ENCODE data around the gene RIOK1. TPM values are rescaled to one million over a fixed set of nuclear protein-coding genes. Genes with fewer than 3 reads are reported as not detected.

Gene RIOK1
- polyA plus RNA-seq, 1 experiment = 12.7 TPM

DNA sequence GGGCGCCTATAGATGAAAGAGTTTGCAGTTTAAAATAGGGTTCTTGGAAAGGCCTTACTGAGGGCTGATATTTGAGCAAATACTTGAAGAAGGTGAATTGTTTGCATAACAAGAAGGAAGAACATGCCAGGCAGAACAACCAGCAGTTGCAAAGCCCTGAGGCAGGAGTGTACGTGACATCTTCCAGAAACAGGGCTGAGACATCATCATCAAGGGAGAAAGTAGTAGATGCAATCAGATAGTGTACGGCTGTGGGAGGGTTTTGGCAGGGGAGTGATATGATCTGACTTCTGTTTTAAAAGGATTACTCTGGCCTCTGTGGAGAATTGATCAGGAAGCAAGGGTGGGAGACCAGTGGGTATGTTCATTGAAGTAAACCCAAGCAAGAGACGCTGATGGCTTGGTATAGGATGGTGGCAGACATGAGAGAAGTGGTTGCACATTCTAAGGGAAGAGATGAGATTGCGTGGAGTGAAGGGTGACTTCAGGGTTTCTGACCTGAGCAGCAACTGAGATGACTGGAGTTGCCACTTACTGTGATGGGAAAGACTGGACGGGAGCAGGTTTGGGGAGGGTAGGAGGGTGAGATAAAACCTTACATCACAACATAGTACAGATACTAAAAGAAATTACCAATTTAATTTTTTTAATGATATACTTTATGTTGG lies 28.8 kb downstream of the RIOK1 start:
- no peaks in the 10 kb centered on the region for H3K27me3 ChIP-seq (ENCODE audit: control insufficient read depth, insufficient read depth, low read length)
- no peak for DNase-seq (ENCODE audit: low read depth, low spot score)
- H3K4me3 ChIP-seq (ENCODE audit: low read depth, low read length) = no peak overlapping the region
- no peak overlapping the region for H3K27ac ChIP-seq (ENCODE audit: low read depth, low read length)
- TF ChIP-seq, protein P1, sequence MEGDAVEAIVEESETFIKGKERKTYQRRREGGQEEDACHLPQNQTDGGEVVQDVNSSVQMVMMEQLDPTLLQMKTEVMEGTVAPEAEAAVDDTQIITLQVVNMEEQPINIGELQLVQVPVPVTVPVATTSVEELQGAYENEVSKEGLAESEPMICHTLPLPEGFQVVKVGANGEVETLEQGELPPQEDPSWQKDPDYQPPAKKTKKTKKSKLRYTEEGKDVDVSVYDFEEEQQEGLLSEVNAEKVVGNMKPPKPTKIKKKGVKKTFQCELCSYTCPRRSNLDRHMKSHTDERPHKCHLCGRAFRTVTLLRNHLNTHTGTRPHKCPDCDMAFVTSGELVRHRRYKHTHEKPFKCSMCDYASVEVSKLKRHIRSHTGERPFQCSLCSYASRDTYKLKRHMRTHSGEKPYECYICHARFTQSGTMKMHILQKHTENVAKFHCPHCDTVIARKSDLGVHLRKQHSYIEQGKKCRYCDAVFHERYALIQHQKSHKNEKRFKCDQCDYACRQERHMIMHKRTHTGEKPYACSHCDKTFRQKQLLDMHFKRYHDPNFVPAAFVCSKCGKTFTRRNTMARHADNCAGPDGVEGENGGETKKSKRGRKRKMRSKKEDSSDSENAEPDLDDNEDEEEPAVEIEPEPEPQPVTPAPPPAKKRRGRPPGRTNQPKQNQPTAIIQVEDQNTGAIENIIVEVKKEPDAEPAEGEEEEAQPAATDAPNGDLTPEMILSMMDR (IDR thresholded peaks at IDR 0.05; ENCODE audit: low read depth, low read length) = no peak
- ChIA-PET POLR2A (no interaction called here), CTCF (interaction anchor here (1.0 kb wide), 1 partner anchor 196 kb away, joined by 3 read pairs; no protein-coding TSS in a partner anchor)
- H3K9me3 ChIP-seq (ENCODE audit: control insufficient read depth, insufficient read depth, low read length) = no peaks in the 10 kb centered on the region

DNA sequence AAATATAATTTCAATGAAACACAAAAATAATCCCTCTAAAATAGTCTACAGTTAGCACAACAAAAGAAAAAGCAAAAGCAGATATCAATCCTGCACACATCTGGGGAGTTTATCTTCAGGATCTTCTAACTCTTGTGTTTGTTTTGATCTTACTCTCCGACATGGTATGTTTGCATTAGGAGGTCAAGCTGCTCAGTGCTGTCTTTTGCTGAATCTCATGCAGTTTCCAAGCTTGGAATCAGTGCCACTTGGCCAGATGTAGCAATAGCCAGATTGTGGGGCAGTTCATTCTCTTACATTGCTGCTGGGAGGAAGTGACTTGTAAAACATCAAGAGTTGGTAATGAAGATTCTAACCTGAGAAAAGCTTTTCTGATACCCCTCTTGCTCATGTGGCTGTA lies 29.5 kb downstream of the RIOK1 start:
- ChIA-PET CTCF (interaction anchor here (1.0 kb wide), 1 partner anchor 195 kb away, joined by 3 read pairs; no protein-coding TSS in a partner anchor), POLR2A (interaction anchor here (0.6 kb wide), 1 partner anchor 107 kb away, joined by 6 read pairs; no protein-coding TSS in a partner anchor)
- Histone ChIP-seq H3K27me3 (ENCODE audit: control insufficient read depth, insufficient read depth, low read length) (no peaks in the 10 kb centered on the region), H3K4me3 (ENCODE audit: low read depth, low read length) (no peak overlapping the region), H3K9me3 (ENCODE audit: control insufficient read depth, insufficient read depth, low read length) (no peaks in the 10 kb centered on the region), H3K27ac (ENCODE audit: low read depth, low read length) (no peak overlapping the region)
- DNase-seq (ENCODE audit: low read depth, low spot score) = no peak
- TF ChIP-seq, protein P1 (IDR thresholded peaks at IDR 0.05; ENCODE audit: low read depth, low read length) = no peak

DNA sequence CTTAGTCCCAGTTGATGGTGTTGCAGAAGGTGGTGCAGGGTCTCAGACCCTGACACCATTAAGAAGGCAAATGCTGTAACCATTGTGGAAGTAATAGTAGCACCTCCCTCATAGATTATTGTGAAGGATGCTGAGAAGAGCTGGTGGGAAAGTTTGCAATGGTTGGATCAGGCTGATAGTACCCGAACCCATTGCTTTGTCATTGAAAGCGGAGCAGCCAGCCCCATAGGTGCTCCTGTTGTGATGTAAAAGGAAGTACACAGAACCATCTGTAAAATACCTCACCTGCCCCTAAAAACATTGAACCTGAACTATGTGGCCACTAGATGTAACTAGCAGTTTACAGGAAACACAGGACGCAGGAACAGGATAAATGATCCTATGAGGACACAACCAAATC lies 31.5 kb downstream of the RIOK1 start:
- TF ChIP-seq, protein P1 (IDR thresholded peaks at IDR 0.05; ENCODE audit: low read depth, low read length) = no peak
- ChIA-PET CTCF (no interaction called here), POLR2A (no interaction called here)
- Histone ChIP-seq H3K27me3 (ENCODE audit: control insufficient read depth, insufficient read depth, low read length) (no peaks in the 10 kb centered on the region), H3K4me3 (ENCODE audit: low read depth, low read length) (no peak overlapping the region), H3K9me3 (ENCODE audit: control insufficient read depth, insufficient read depth, low read length) (peaks cover 3% of the 10 kb centered on the region; the same call in 1 of the 2 replicates), H3K27ac (ENCODE audit: low read depth, low read length) (no peak overlapping the region)
- DNase-seq (ENCODE audit: low read depth, low spot score) = no peak

- Histone ChIP-seq H3K27ac (ENCODE audit: low read depth, low read length) (no peak overlapping the region), H3K4me3 (ENCODE audit: low read depth, low read length) (no peak overlapping the region), H3K27me3 (ENCODE audit: control insufficient read depth, insufficient read depth, low read length) (no peaks in the 10 kb centered on the region), H3K9me3 (ENCODE audit: control insufficient read depth, insufficient read depth, low read length) (peaks cover 3% of the 10 kb centered on the region; the same call in 1 of the 2 replicates)
- TF ChIP-seq, protein P1 (IDR thresholded peaks at IDR 0.05; ENCODE audit: low read depth, low read length) = no peak
- no peak for DNase-seq (ENCODE audit: low read depth, low spot score)
- ChIA-PET POLR2A (no interaction called here), CTCF (interaction anchor here (0.7 kb wide), 1 partner anchor 13 kb away, joined by 3 read pairs; no protein-coding TSS in a partner anchor)
Observed at GRCh38 chr6:7424058-7424457, 34.5 kb downstream of the RIOK1 start.

Data from AG04450 (cell line).